Tongue (tissue), 2 donors: ENCODE measurements around the gene GAB2. TPM values are rescaled to one million over a fixed set of nuclear protein-coding genes. Genes with fewer than 3 reads are reported as not detected.
A peak's percentile ranks its signal among the peaks of the same experiment; 100 is the strongest.

Experiments
- DNase-seq: peaks from one replicate; pipeline ENCODE4 v3.0.0-alpha.2; 2015
- total RNA-seq: library from RNA; depleted of rRNA; stranded (reverse); fragments of >200 nt; gene quantifications from one replicate; pipeline ENCODE4 v1.2.3, GENCODE V29; 2014

Gene GAB2
- total RNA-seq, 1 donor from 2014 or later: 14.2 TPM

GRCh38 chr11:78201096-78201818, 216.4 kb downstream of the GAB2 start:
- DNase-seq: no peak

GRCh38 chr11:78200553-78200952, 217.1 kb downstream of the GAB2 start:
- no peak for DNase-seq

GRCh38 chr11:78200061-78200460, 217.6 kb downstream of the GAB2 start:
- no peak for DNase-seq

- no peak for DNase-seq
Observed at GRCh38 chr11:78199653-78200015, 218.0 kb downstream of the GAB2 start.

GRCh38 chr11:78199015-78199652, 218.5 kb downstream of the GAB2 start:
- DNase-seq: no peak

- DNase-seq: no peak
Observed at GRCh38 chr11:78197816-78198215, 219.8 kb downstream of the GAB2 start.

- DNase-seq: no peak
Observed at GRCh38 chr11:78196661-78197091, 220.9 kb downstream of the GAB2 start.

GRCh38 chr11:78195917-78196560, 221.6 kb downstream of the GAB2 start:
- peak; percentile 60 for DNase-seq

- DNase-seq: no peak
Observed at GRCh38 chr11:78194490-78194889, 223.1 kb downstream of the GAB2 start.

GRCh38 chr11:78193806-78194205, 223.8 kb downstream of the GAB2 start:
- DNase-seq: no peak

GRCh38 chr11:78192911-78193351, 224.7 kb downstream of the GAB2 start:
- DNase-seq: no peak

GRCh38 chr11:78192223-78192719, 225.3 kb downstream of the GAB2 start:
- DNase-seq: peak; percentile 63

- DNase-seq: no peak
Observed at GRCh38 chr11:78190871-78191538, 226.6 kb downstream of the GAB2 start.

GRCh38 chr11:78190374-78190773, 227.2 kb downstream of the GAB2 start:
- no peak for DNase-seq

GRCh38 chr11:78189851-78190250, 227.8 kb downstream of the GAB2 start:
- no peak for DNase-seq

GRCh38 chr11:78189174-78189724, 228.4 kb downstream of the GAB2 start:
- DNase-seq: no peak

- DNase-seq: peak; percentile 99
Observed at GRCh38 chr11:78188286-78189173, 229.1 kb downstream of the GAB2 start, which contains the start of the genes KCTD21 and USP35. Gene KCTD21, minus strand, starts transcription at chr11:78188626. Its CDS starts 14,072 bp downstream, at chr11:78174554. Gene USP35, plus strand, starts transcription at chr11:78188919. Its CDS starts 7,327 bp downstream, at chr11:78196246.

GRCh38 chr11:78187366-78188285, 230.0 kb downstream of the GAB2 start:
- DNase-seq: no peak

- no peak for DNase-seq
Observed at GRCh38 chr11:78181185-78181584, 236.4 kb downstream of the GAB2 start.

GRCh38 chr11:78180751-78181150, 236.9 kb downstream of the GAB2 start:
- no peak for DNase-seq
